Stimulated activated CD4-positive, alpha-beta T cell treated with anti-CD3 and anti-CD28 coated beads, TNF-alpha, amount 100 ng/mL, for 4 hours (primary cell): Measurements from ENCODE around the gene PAM16.

Experiments
- DNase-seq, 3 experiments: peaks; one replicate each; pipeline ENCODE4 v3.0.0-alpha.2; 2020; ENCODE audit warnings: low read depth in 3 of 3

Gene PAM16

GRCh38 chr16:4319454-4320421 lies 31.4 kb downstream of the PAM16 start:
- peak in 1 of 3 experiments; percentile 36 for DNase-seq

DNA sequence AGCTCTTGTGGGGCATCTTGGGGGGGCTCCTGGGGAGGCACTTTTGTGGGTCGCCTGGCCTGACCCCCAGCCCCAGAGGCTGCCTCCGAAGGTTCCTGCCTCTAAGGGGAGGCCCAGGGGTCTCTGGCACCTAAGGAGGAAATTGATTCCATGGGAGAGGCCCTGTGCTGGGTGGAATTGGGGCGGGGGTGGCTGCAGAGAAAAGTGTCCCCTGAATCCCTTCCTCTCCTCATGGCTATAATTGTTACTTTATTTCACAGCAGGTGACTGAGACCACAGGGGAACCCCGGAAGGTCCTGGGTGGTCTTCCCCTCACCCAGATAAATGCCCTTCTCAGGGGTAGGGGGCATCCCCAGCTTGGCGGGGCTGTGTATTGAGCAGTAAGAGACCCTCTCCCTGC lies 32.2 kb downstream of the PAM16 start:
- no peak for DNase-seq

- DNase-seq, result no peak
These were observed 32.6 kb downstream of the PAM16 start for GRCh38 chr16:4318451-4318910.

DNA sequence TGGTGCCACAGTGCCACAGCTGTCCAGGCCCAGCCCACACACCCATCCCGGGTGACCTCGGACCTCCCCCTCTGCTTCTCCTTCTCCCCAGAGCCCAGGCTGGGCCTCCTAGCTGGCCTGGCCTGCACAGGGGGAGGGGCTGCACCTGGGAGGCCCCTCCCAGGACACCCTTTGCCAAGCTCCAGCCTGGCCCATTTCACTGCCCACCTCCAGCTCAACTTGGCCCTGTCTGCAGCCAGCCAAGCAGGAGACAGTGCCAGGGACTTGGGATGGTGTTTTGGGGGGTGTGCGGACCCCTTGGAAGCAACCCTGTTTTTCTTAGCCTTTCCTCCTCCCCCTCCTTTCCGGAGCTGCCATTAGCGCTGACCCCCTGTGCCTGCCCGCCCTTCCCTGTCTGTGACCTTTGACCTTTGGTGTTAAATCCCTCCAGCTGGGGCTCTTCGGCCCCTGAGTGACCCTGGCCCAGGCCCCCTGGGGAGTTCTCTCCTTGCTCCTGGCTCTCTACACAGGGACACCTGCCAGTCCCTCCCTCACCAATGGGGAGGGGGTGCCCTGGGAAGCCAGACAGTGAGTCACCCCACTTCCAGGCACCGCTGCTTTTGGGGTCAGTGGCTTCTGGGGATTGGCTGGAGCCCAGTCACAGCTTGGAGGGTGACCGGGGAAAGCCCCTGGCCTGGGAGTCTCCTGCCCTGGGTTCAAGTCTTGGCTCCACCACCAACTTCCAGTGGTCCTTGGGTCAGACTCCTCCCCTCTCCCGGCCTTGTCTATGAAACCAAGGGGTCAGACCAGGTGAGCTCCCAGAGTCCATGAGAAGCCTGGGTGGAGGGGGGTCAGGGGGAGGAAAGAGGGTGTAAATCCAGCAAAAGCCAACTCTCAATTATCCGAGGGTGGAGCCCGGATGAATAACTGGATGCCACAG lies 33.3 kb downstream of the PAM16 start:
- DNase-seq, result no peak

- no peak for DNase-seq
These were observed 34.1 kb downstream of the PAM16 start for GRCh38 chr16:4316864-4317531.

- DNase-seq, result no peak
These were observed 34.8 kb downstream of the PAM16 start for GRCh38 chr16:4316108-4316863.

GRCh38 chr16:4315186-4316107 lies 35.7 kb downstream of the PAM16 start, which contains the start of gene GLIS2:
TSS of gene GLIS2 (plus strand) at chr16:4316067. CDS start at chr16:4332281, 16,214 bp downstream.
- no peak for DNase-seq

GRCh38 chr16:4314532-4315185 lies 36.5 kb downstream of the PAM16 start:
- DNase-seq, result no peak

DNA sequence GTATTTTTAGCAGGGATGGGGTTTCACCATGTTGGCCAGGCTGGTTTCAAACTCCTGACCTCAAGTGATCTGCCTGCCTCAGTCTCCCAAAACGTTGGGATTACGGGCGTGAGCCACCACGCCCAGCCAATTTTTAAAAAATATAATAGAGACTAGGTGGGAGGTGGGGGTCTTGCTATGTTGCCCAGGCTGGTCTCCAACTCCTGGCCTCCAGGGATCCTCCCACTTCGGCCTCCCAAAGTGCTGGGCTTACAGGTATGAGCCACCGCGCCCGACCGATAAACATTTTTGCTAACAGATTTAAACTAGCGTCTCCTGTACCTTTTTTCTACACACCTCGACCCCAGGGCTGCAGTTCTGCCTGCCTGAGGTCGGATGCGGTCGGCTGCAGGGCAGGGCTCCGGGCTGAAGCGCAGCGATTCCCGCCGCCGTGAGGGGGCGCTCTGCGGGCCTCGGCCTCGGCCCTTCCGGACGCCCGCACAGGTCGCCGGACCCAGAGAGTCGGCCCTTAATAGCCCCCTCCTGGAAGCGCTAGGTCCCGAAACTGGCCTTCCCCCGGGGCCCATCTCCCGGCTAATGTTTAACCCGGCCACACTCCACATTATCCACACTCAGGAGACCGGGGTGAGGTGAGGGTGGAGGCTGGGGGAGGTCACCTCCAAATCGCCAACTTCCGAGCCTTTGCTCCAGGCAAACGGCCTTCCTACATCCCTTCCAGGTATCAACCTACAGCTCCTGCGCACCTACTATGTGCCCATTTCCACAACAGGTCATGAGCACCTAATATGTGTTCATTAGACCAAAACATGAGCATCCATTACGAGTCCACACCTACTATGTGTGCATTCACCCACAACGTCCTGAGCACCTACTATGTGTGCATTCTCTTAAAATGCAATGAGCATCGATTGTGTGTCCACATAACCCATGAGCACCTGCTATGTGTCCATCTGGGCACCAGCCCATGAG lies 37.3 kb downstream of the PAM16 start:
- DNase-seq, result no peak

DNA sequence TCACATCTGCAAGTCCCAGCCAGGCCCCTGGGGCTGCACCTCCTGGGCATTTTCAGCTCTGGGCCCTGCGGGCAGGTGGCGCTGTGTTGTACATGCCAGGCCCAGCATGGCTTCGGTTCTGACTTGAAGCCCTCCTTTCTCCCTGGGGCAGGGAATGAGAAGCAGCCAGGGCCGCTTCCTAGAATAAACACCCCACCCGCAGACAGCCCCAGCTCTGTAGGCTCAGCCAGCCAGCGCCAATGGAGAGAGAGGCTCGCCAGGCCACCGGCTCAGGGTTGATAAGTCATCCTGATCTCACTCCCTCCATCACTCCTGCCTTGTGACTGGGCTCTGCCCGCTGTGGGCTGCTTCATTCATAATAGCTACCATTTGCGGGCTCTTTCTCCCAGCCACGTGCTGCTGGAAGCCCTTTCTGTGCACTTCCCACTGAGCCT lies 41.3 kb downstream of the PAM16 start:
- peak in 1 of 3 experiments; percentile 33 for DNase-seq

- DNase-seq, result no peak
These were observed 41.9 kb downstream of the PAM16 start for GRCh38 chr16:4309102-4309832.

- peak; percentile 93 to 95 (median 94) for DNase-seq
These were observed 43.7 kb downstream of the PAM16 start for GRCh38 chr16:4307215-4308037.

DNA sequence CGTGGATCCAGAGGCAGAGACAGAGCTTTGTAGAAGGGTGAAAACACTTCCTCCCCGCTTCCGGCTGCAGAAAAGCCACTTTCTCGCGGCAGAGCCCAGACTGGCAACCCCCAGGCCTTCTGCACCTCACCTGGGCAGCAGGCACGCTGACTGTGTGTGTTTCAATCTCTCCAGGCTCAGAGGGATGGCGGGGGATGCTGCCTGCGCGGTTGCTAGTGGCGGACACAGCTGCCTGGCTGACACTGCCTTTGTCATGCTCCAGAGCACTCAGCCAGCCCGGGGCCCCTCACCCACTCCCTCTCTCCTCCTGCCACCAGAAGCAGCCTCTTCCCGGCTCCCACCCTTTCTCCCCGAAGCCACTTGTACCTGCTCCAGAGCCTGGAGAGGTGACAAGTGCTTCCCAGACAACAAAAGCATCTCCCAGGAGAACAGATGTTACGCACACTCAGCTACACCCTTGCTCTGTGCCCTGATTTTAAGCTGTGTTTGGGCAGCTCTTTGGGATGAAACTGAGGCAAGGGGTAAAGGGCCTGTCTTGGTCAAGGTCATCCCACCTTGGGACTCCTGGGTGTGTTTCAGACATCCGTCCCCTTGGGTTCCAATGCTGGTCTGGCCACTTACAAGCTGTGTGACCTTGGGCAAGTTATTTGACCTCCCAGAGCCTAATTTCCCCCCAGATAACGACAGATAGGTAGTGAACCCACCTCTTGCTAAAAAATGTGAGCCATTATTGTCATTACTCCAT lies 44.5 kb downstream of the PAM16 start:
- DNase-seq, result no peak

- no peak for DNase-seq
These were observed 47.1 kb downstream of the PAM16 start for GRCh38 chr16:4303973-4304372.

DNA sequence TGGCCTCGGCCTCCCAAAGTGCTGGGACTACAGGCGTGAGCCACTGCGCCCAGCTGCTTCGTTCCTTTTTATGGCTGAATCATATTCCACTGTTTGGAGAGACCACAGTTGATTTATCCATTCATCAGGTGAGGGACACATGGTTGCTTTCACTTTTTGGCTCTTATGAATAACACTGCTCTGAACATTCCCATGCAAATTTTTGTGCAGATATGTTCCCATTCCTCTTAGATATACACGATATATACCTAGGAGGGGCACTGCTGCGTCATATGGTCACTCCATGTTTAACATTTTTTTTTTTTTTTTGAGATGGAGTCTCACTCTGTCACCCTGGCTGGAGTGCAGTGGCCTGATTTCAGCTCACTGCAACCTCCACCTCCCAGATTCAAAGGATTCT lies 49.2 kb downstream of the PAM16 start:
- no peak for DNase-seq

DNA sequence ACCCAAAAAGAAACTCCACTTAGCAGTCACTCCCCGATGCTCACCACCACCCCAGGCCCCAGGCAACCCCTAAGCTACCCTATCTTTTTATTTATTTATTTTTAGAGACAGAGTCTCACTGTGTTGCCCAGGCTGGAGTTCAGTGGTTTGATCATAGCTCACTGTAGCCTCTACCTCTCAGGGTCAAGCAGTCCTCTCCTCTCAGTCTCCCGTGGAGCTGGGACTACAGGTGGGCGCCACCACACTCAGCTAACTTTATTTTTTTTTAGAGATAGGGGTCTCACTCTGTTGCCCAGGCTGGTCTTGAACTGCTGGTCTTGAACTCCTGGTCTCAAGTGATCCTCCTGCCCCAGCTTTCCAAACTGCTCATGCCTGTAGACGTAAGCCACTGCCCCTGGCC lies 49.9 kb downstream of the PAM16 start:
- DNase-seq, result no peak
